Large intestine (tissue), 3 donors: Measurements from ENCODE around the gene CCDC66. TPM values are rescaled to one million over a fixed set of nuclear protein-coding genes. Genes with fewer than 3 reads are reported as not detected.
A peak's percentile ranks its signal among the peaks of the same experiment; 100 is the strongest.

ENCODE experiments used
- DNase-seq, 2 donors: peaks; one replicate each; pipeline versions ENCODE4 v3.0.0 to v3.0.0-alpha.2; 2013
- H3K27ac ChIP-seq: one replicate; pipeline ENCODE4 v1.5.1; 2013; ENCODE audit warnings: low read length
- H3K27me3 ChIP-seq: 2 replicates; pipeline ENCODE4 v1.6.1; 2013; ENCODE audit warnings: low read length; ENCODE audit not compliant: control insufficient read depth, insufficient read depth
- H3K36me3 ChIP-seq: 2 replicates; pipeline ENCODE4 v1.6.1; 2013; ENCODE audit warnings: low read length; ENCODE audit not compliant: control insufficient read depth, insufficient read depth
- H3K4me1 ChIP-seq: one replicate; pipeline ENCODE4 v1.6.1; 2013; ENCODE audit warnings: low read length; ENCODE audit not compliant: control insufficient read depth, insufficient read depth
- H3K4me3 ChIP-seq: one replicate; pipeline ENCODE4 v1.5.1; 2013; ENCODE audit warnings: low read length
- H3K9me3 ChIP-seq: one replicate; pipeline ENCODE4 v1.6.1; 2013; ENCODE audit warnings: mild to moderate bottlenecking, low read depth, low read length, moderate library complexity; ENCODE audit not compliant: control insufficient read depth
- WGBS: methylation state at CpG from one replicate; pipeline ENCODE4 v1.1.5; 2013; ENCODE audit warnings: low lambda C conversion rate; ENCODE audit not compliant: insufficient coverage; 5-methylcytosine and 5-hydroxymethylcytosine counted together
- polyA plus RNA-seq: library from polyadenylated mRNA; unstranded; fragments of 120-200 nt; gene quantifications from one replicate; pipeline ENCODE4 v1.2.1, GENCODE V29; 2013

The CCDC66 gene
- polyA plus RNA-seq, 1 donor = 24.5 TPM

- peaks cover 60% of the 10 kb centered on the region for H3K36me3 ChIP-seq
- no peak for DNase-seq
- no peaks in the 10 kb centered on the region for H3K27me3 ChIP-seq
- WGBS = no CpG with 5 or more reads among the region's 2 CpGs
- no peak overlapping the region for H3K4me3 ChIP-seq
- no peak overlapping the region for H3K27ac ChIP-seq
- H3K9me3 ChIP-seq = no peaks in the 10 kb centered on the region
- H3K4me1 ChIP-seq = no peaks in the 10 kb centered on the region
These were observed 63.4 kb downstream of the CCDC66 start for GRCh38 chr3:56620371-56620770.

- DNase-seq = peak; percentile 9 to 66
- Histone ChIP-seq H3K27me3 (no peaks in the 10 kb centered on the region), H3K4me1 (no peaks in the 10 kb centered on the region), H3K27ac (peak overlapping the region; percentile 6), H3K4me3 (no peak overlapping the region), H3K9me3 (no peaks in the 10 kb centered on the region), H3K36me3 (peaks cover 63% of the 10 kb centered on the region)
- WGBS = 14% methylated on average over 1 of the region's 3 CpGs
These were observed 64.7 kb downstream of the CCDC66 start for GRCh38 chr3:56621681-56622080.

- H3K9me3 ChIP-seq = no peaks in the 10 kb centered on the region
- H3K4me3 ChIP-seq = no peak overlapping the region
- no CpG with 5 or more reads among the region's 3 CpGs for WGBS
- H3K27ac ChIP-seq = no peak overlapping the region
- H3K36me3 ChIP-seq = peaks cover 62% of the 10 kb centered on the region
- no peak for DNase-seq
- no peaks in the 10 kb centered on the region for H3K27me3 ChIP-seq
- no peaks in the 10 kb centered on the region for H3K4me1 ChIP-seq
These were observed 65.4 kb downstream of the CCDC66 start for GRCh38 chr3:56622381-56622780.

- Histone ChIP-seq H3K27ac (no peak overlapping the region), H3K36me3 (peaks cover 53% of the 10 kb centered on the region), H3K4me1 (peaks cover 4% of the 10 kb centered on the region), H3K4me3 (no peak overlapping the region), H3K9me3 (no peaks in the 10 kb centered on the region), H3K27me3 (no peaks in the 10 kb centered on the region)
- no CpG with 5 or more reads among the region's 3 CpGs for WGBS
- no peak for DNase-seq
These were observed 67.8 kb downstream of the CCDC66 start for GRCh38 chr3:56624725-56625124.

GRCh38 chr3:56629047-56629446, 72.1 kb downstream of the CCDC66 start:
- Histone ChIP-seq H3K4me1 (peaks cover 9% of the 10 kb centered on the region), H3K27me3 (no peaks in the 10 kb centered on the region), H3K9me3 (no peaks in the 10 kb centered on the region), H3K4me3 (no peak overlapping the region), H3K36me3 (peaks cover 50% of the 10 kb centered on the region), H3K27ac (peak overlapping the region; percentile 40)
- no CpG with 5 or more reads among the region's 2 CpGs for WGBS
- peak; percentile 27 to 78 for DNase-seq

- Histone ChIP-seq H3K9me3 (no peaks in the 10 kb centered on the region), H3K27ac (peak overlapping the region; percentile 40), H3K4me1 (peaks cover 9% of the 10 kb centered on the region), H3K36me3 (peaks cover 50% of the 10 kb centered on the region), H3K4me3 (no peak overlapping the region), H3K27me3 (no peaks in the 10 kb centered on the region)
- peak in 1 of 2 donors; percentile 7 for DNase-seq
These were observed 72.5 kb downstream of the CCDC66 start for GRCh38 chr3:56629451-56629850.

GRCh38 chr3:56630966-56631365, 74.0 kb downstream of the CCDC66 start:
- Histone ChIP-seq H3K27ac (no peak overlapping the region), H3K27me3 (no peaks in the 10 kb centered on the region), H3K9me3 (no peaks in the 10 kb centered on the region), H3K36me3 (peaks cover 45% of the 10 kb centered on the region), H3K4me1 (peaks cover 9% of the 10 kb centered on the region), H3K4me3 (no peak overlapping the region)
- no CpG with 5 or more reads among the region's 1 CpG for WGBS
- DNase-seq = no peak

- Histone ChIP-seq H3K9me3 (no peaks in the 10 kb centered on the region), H3K4me3 (no peak overlapping the region), H3K27me3 (no peaks in the 10 kb centered on the region), H3K36me3 (peaks cover 44% of the 10 kb centered on the region), H3K4me1 (peaks cover 9% of the 10 kb centered on the region), H3K27ac (no peak overlapping the region)
- WGBS = no CpG with 5 or more reads among the region's 4 CpGs
- DNase-seq = no peak
These were observed 76.2 kb downstream of the CCDC66 start for GRCh38 chr3:56633181-56633580.

- WGBS = 66% methylated on average over 2 of the region's 9 CpGs
- H3K9me3 ChIP-seq = no peaks in the 10 kb centered on the region
- H3K27me3 ChIP-seq = no peaks in the 10 kb centered on the region
- DNase-seq = no peak
- peaks cover 9% of the 10 kb centered on the region for H3K4me1 ChIP-seq
- no peak overlapping the region for H3K4me3 ChIP-seq
- H3K27ac ChIP-seq = no peak overlapping the region
- H3K36me3 ChIP-seq = peaks cover 46% of the 10 kb centered on the region
These were observed 76.9 kb downstream of the CCDC66 start for GRCh38 chr3:56633602-56634535.

GRCh38 chr3:56645407-56645806, 88.4 kb downstream of the CCDC66 start:
- H3K36me3 ChIP-seq = peaks cover 50% of the 10 kb centered on the region
- no peak overlapping the region for H3K4me3 ChIP-seq
- 100% methylated on average over 1 of the region's 2 CpGs for WGBS
- no peaks in the 10 kb centered on the region for H3K9me3 ChIP-seq
- H3K27ac ChIP-seq = no peak overlapping the region
- H3K4me1 ChIP-seq = no peaks in the 10 kb centered on the region
- no peaks in the 10 kb centered on the region for H3K27me3 ChIP-seq
- no peak for DNase-seq

- no peak overlapping the region for H3K27ac ChIP-seq
- H3K27me3 ChIP-seq = no peaks in the 10 kb centered on the region
- no peak overlapping the region for H3K4me3 ChIP-seq
- DNase-seq = no peak
- peaks cover 4% of the 10 kb centered on the region for H3K9me3 ChIP-seq
- H3K36me3 ChIP-seq = peaks cover 50% of the 10 kb centered on the region
- no CpG with 5 or more reads among the region's 1 CpG for WGBS
- no peaks in the 10 kb centered on the region for H3K4me1 ChIP-seq
These were observed 97.5 kb downstream of the CCDC66 start for GRCh38 chr3:56654460-56654859.
